Adrenal gland (tissue), 12 donors: ENCODE measurements around the gene ABCE1. TPM values are rescaled to one million over a fixed set of nuclear protein-coding genes. Genes with fewer than 3 reads are reported as not detected.
"Not testable (repeated sequence)": the region's sequence is repeated elsewhere in the genome, so short reads cannot be mapped to it uniquely, and the experiment has no call there.

Source experiments
- DNase-seq, 7 donors: peaks; one replicate each; pipeline ENCODE4 v3.0.0-alpha.2; 2019 to 2020
- H3K27ac ChIP-seq, 5 donors: fragments of 200-600 bp; sonication (generic) in 4 of 5; 1 replicate in 3 of 5; 2 replicates in 2 of 5; pipeline versions ENCODE4 v1.5.1 to v1.8.0; 2016 to 2020; ENCODE audit warnings: mild to moderate bottlenecking in 1 of 5
- H3K27me3 ChIP-seq: fragments of 200-600 bp; 2 replicates; pipeline ENCODE4 v1.8.0; 2021
- H3K36me3 ChIP-seq, 2 donors: fragments of 200-600 bp; replicated peaks in 1 of 2; 1 replicate in 1 of 2; 2 replicates in 1 of 2; pipeline versions ENCODE4 v1.5.1 to v1.8.0; 2018 to 2022
- H3K4me1 ChIP-seq, 2 donors: fragments of 200-600 bp; replicated peaks in 1 of 2; 1 replicate in 1 of 2; 2 replicates in 1 of 2; pipeline versions ENCODE4 v1.5.1 to v1.8.0; 2018 to 2021
- H3K4me3 ChIP-seq, 4 donors: fragments of 200-600 bp; sonication (generic) in 3 of 4; one replicate each; pipeline ENCODE4 v1.5.1; 2016 to 2018
- H3K9me3 ChIP-seq, 3 donors: fragments of 200-600 bp; sonication (generic) in 1 of 3; replicated peaks in 1 of 3; 1 replicate in 2 of 3; 2 replicates in 1 of 3; pipeline versions ENCODE4 v1.5.1 to v1.8.0; 2016 to 2021
- POLR2A ChIP-seq, 2 donors: fragments of 450-650 bp; IDR thresholded peaks; one replicate each; pipeline ENCODE4 v1.6.1; 2017; ENCODE audit warnings: antibody characterized with exemption in 2 of 2, mild to moderate bottlenecking in 2 of 2, moderate library complexity in 1 of 2
- WGBS, 4 donors: extraction: QIAGEN DNeasy Blood & Tissue Kit in 2 of 4; methylation state at CpG; one replicate each; pipeline versions ENCODE4 v1.1.5 to v1.1.7; 2013 to 2017; 5-methylcytosine and 5-hydroxymethylcytosine counted together
- intact Hi-C, 2 donors: fragments of 100-400 bp; cut with DNase I; formaldehyde crosslinking; loops; one replicate each; pipeline versions ENCODE4 v1.14.1 to v1.15.0; 2022 to 2023
- polyA plus RNA-seq, 3 donors: library from polyadenylated mRNA; stranded (reverse); fragments of 200-250 nt in 2 of 3; fragments of 350-450 nt in 1 of 3; fragmentation: Illumina TruSeq in 1 of 3; extraction: RNeasy Lipid Tissue Mini Kit (QIAGEN cat#74804) in 1 of 3; gene quantifications; one replicate each; pipeline ENCODE4 v1.2.3, GENCODE V29; 2013 to 2014
- total RNA-seq, 9 donors: library from RNA; depleted of rRNA in 4 of 9; stranded (reverse); fragments of >200 nt in 4 of 9; fragments of 120-200 nt in 1 of 9; fragmentation: NEBNext Ultra II Directional in 1 of 9; extraction: Animal tissue kit (Norgen Biotek cat#: 25700) in 1 of 9; gene quantifications; one replicate each; pipeline versions ENCODE4 v1.1.0 to v1.2.4, GENCODE V29; 2013 to 2023
- TF ChIP-seq, protein P1 (sequence below), 6 experiments: fragments of 450-650 bp in 4 of 6; fragments of 200-600 bp in 2 of 6; sonication (generic) in 1 of 6; IDR thresholded peaks; 1 replicate in 5 of 6; 2 replicates in 1 of 6; pipeline versions ENCODE4 v1.5.1 to v1.8.0; 2016 to 2021; ENCODE audit warnings: antibody characterized with exemption in 6 of 6, mild to moderate bottlenecking in 2 of 6, moderate library complexity in 1 of 6
- donor health status: healthy with polysubstance abuse.
- donor health status: Bipolar disorder and iron deficiency.
- donor health status: DM: yes; HTN: yes; CAD: no.
- donor health status: DM: no; HTN: no; CAD: no.
- donor health status: DM: no; HTN: no; CAD: no.
- donor health status: DM: yes; HTN: yes; CAD: no.

Gene ABCE1
- total and polyA plus RNA-seq, 12 donors, result 14.9 to 82.0 (median 50.6) TPM

DNA sequence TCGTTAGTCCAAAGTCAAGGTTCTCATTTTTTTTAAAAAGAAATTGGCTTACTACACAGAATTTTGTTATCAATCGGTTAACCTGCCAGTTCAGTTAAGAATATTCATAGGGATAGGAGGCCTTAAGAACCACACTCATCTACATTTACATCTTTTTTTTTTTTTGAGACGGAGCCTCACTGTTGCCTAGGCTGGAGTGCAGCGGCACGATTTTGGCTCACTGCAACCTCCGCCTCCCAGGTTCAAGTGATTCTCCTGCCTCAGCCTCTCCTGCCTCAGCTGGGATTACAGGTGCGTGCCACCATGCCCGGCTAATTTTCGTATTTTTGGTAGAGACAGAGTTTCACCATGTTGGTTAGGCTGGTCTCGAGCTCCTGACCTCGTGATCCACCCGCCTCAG, 33.7 kb downstream of the ABCE1 start:
- 88 to 90% (median 89%) methylated on average over 12 of the region's 12 CpGs for WGBS, 4 donors
- Histone ChIP-seq H3K4me1 (no peaks in the 10 kb centered on the region), H3K36me3 (peaks cover 0 to 15% of the 10 kb centered on the region in 2 donors), H3K27me3 (no peaks in the 10 kb centered on the region), H3K9me3 (no peaks in the 10 kb centered on the region), H3K4me3 (no peak overlapping the region), H3K27ac (no peak overlapping the region)
- no peak for DNase-seq
- no peak for TF ChIP-seq POLR2A (IDR thresholded peaks at IDR 0.05)
- TF ChIP-seq, protein P1, sequence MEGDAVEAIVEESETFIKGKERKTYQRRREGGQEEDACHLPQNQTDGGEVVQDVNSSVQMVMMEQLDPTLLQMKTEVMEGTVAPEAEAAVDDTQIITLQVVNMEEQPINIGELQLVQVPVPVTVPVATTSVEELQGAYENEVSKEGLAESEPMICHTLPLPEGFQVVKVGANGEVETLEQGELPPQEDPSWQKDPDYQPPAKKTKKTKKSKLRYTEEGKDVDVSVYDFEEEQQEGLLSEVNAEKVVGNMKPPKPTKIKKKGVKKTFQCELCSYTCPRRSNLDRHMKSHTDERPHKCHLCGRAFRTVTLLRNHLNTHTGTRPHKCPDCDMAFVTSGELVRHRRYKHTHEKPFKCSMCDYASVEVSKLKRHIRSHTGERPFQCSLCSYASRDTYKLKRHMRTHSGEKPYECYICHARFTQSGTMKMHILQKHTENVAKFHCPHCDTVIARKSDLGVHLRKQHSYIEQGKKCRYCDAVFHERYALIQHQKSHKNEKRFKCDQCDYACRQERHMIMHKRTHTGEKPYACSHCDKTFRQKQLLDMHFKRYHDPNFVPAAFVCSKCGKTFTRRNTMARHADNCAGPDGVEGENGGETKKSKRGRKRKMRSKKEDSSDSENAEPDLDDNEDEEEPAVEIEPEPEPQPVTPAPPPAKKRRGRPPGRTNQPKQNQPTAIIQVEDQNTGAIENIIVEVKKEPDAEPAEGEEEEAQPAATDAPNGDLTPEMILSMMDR (IDR thresholded peaks at IDR 0.05), result no peak
- intact Hi-C loops, result no loop called here

DNA sequence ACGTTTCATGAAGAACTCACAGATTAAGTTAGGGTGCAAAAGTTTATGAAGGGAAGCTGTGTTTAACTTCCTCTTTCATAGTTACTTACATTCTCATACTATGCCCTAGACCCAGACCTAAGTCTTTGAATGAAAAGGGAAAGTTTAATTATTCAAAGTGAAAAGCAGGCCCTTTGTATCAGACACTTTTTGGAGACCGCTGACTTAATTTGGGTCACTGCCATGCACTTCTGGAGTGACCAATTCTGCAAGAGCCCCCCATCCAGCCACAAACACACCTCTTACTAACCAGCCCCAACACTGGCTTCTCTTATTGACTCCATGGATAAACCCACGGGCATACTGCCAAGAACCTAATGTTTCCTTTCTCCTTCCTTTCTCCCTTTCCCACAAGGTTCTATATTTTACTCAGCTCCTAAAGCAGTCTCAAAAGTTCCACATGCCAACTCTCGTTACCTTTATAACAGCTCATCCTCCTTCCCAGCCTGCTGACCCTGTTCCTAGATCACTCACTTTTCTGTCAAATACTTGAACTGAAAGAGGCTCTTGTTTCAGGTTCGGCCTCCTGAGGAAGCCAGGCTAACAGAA, 34.5 kb downstream of the ABCE1 start:
- Histone ChIP-seq H3K9me3 (no peaks in the 10 kb centered on the region), H3K27ac (no peak overlapping the region), H3K4me3 (no peak overlapping the region), H3K36me3 (peaks cover 0 to 17% of the 10 kb centered on the region in 2 donors), H3K27me3 (no peaks in the 10 kb centered on the region), H3K4me1 (no peaks in the 10 kb centered on the region)
- 65 to 75% (median 66%) methylated on average over 5 of the region's 5 CpGs for WGBS, 4 donors
- TF ChIP-seq, protein P1 (IDR thresholded peaks at IDR 0.05), result no peak
- TF ChIP-seq POLR2A (IDR thresholded peaks at IDR 0.05), result no peak
- peak in 1 of 7 donors; percentile 9 for DNase-seq
- intact Hi-C loops, result no loop called here

DNA sequence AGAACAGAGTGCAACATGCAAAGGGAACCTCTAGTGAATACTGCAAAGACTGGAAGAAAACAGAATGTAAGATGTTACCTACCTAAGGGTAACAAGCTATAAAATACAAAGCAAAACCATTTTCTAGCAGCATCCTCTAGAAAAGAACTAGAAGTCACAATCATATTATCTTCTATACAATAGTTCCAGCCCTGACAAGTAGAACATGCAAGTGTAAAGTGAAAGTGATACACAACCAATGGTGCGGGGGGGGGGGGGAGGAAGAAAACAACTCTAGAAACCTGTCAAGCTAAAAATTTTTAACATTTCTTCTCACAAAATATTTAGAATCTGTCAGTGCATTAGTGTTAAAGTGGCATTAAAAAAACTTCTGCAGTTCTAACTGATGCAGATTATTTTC, 38.1 kb downstream of the ABCE1 start:
- H3K27me3 ChIP-seq, DNase-seq, H3K9me3 ChIP-seq, intact Hi-C loops, H3K27ac ChIP-seq, H3K4me1 ChIP-seq, H3K4me3 ChIP-seq: not testable (repeated sequence)
- WGBS, 4 donors, result 65 to 83% (median 72%) methylated on average over 1 of the region's 1 CpG
- peaks cover 0 to 47% of the 10 kb centered on the region in 2 donors for H3K36me3 ChIP-seq

DNA sequence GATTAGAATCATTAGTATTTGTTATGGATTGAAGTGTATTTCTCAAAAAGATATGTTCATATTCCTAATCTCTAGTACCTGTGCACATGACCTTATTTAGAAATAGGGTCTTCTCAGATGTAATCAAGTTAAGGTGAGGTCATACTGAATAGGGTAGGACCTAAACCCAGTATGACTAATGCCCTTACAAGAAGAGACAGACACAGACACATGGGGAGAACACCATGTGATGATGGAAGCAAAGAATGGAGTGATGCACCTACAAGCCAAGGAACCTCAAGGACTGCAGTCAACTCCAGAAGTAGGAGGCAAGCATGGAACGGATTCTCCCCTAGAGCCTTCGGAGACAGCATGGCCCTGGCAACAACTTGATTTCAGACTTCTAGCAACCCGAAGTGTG, 50.9 kb downstream of the ABCE1 start:
- 84 to 93% (median 90%) methylated on average over 3 of the region's 3 CpGs for WGBS, 4 donors
- H3K27ac ChIP-seq, result no peak overlapping the region
- peaks cover 11% of the 10 kb centered on the region in 2 donors for H3K4me1 ChIP-seq
- intact Hi-C loops, result loop anchor here in 1 of 2 donors (10.0 kb wide), 1 partner anchor 1614 kb away; no protein-coding TSS in a partner anchor
- no peaks in the 10 kb centered on the region for H3K27me3 ChIP-seq
- H3K36me3 ChIP-seq, result peaks cover 0 to 77% of the 10 kb centered on the region in 2 donors
- TF ChIP-seq, protein P1 (IDR thresholded peaks at IDR 0.05), result no peak
- no peak for TF ChIP-seq POLR2A (IDR thresholded peaks at IDR 0.05)
- no peak for DNase-seq
- H3K9me3 ChIP-seq, result no peaks in the 10 kb centered on the region
- H3K4me3 ChIP-seq, result no peak overlapping the region
